ENCODE measurements around the gene OR5B3.

DNA sequence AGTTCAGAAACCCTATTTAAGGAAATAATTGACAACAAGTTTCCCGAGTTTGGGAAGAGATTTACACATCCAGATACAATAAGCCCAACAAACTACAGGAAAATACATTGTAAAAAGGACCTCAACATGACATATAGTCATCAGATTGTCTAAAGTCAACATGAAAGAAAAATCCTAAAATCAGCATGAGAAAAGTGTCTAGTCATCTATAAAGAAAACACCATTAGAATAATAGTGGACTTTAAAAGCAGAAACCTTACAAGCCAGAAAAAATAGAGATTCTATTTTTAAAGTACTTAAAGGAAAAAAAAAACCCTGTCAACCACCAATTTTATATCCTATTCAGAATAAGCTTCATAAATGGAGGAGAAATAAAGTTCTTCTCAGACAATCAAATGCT is 22.6 kb upstream of the OR5B3 start:
- TF ChIP-seq, protein P1, sequence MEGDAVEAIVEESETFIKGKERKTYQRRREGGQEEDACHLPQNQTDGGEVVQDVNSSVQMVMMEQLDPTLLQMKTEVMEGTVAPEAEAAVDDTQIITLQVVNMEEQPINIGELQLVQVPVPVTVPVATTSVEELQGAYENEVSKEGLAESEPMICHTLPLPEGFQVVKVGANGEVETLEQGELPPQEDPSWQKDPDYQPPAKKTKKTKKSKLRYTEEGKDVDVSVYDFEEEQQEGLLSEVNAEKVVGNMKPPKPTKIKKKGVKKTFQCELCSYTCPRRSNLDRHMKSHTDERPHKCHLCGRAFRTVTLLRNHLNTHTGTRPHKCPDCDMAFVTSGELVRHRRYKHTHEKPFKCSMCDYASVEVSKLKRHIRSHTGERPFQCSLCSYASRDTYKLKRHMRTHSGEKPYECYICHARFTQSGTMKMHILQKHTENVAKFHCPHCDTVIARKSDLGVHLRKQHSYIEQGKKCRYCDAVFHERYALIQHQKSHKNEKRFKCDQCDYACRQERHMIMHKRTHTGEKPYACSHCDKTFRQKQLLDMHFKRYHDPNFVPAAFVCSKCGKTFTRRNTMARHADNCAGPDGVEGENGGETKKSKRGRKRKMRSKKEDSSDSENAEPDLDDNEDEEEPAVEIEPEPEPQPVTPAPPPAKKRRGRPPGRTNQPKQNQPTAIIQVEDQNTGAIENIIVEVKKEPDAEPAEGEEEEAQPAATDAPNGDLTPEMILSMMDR (conservative IDR thresholded peaks at IDR 0.05; ENCODE audit: low read length), result no peak
- TF ChIP-seq EZH2phosphoT487 (IDR thresholded peaks at IDR 0.05; ENCODE audit: borderline replicate concordance, low read depth, low read length), result no peak
